ENCODE results near the gene ABHD17A.
"Not testable (repeated sequence)": the region's sequence is repeated elsewhere in the genome, so short reads cannot be mapped to it uniquely, and the experiment has no call there.

GRCh38 chr19:1878583-1878982 lies 6.7 kb downstream of the ABHD17A start:
- not testable (repeated sequence) for TF ChIP-seq OSR1 (CRISPR knock-in tag; IDR thresholded peaks at IDR 0.05); PATZ1 (CRISPR knock-in tag; IDR thresholded peaks at IDR 0.05; ENCODE audit: borderline replicate concordance); CSDC2 (CRISPR knock-in tag; IDR thresholded peaks at IDR 0.05); RARB (CRISPR knock-in tag; IDR thresholded peaks at IDR 0.05); PPARA (CRISPR knock-in tag; IDR thresholded peaks at IDR 0.05; ENCODE audit: borderline replicate concordance); CREB5 (CRISPR knock-in tag; IDR thresholded peaks at IDR 0.05; ENCODE audit: low read depth); ZNF565 (CRISPR knock-in tag; conservative IDR thresholded peaks at IDR 0.05; ENCODE audit: low read depth); ZC3H10 (CRISPR knock-in tag; IDR thresholded peaks at IDR 0.05); GLIS3 (CRISPR knock-in tag; IDR thresholded peaks at IDR 0.05); ZNF70 (CRISPR knock-in tag; IDR thresholded peaks at IDR 0.05); POU6F1 (CRISPR knock-in tag; IDR thresholded peaks at IDR 0.05; ENCODE audit: borderline replicate concordance, low read depth)
- TF ChIP-seq, protein P1, sequence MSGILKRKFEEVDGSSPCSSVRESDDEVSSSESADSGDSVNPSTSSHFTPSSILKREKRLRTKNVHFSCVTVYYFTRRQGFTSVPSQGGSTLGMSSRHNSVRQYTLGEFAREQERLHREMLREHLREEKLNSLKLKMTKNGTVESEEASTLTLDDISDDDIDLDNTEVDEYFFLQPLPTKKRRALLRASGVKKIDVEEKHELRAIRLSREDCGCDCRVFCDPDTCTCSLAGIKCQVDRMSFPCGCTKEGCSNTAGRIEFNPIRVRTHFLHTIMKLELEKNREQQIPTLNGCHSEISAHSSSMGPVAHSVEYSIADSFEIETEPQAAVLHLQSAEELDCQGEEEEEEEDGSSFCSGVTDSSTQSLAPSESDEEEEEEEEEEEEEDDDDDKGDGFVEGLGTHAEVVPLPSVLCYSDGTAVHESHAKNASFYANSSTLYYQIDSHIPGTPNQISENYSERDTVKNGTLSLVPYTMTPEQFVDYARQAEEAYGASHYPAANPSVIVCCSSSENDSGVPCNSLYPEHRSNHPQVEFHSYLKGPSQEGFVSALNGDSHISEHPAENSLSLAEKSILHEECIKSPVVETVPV (CRISPR knock-in tag; IDR thresholded peaks at IDR 0.05): not testable (repeated sequence)
